Measurements from ENCODE around the gene PVALB.
A peak's percentile ranks its signal among the peaks of the same experiment; 100 is the strongest.

The PVALB gene

GRCh38 chr22:36768616-36769015 lies 48.2 kb downstream of the PVALB start:
- no peak for TF ChIP-seq CTCF (conservative IDR thresholded peaks at IDR 0.05; ENCODE audit: low read length)
- H3K4me3 ChIP-seq (ENCODE audit: low read length) = no peak overlapping the region
- DNase-seq (ENCODE audit: low read depth) = no peak

- H3K4me3 ChIP-seq (ENCODE audit: low read length) = no peak overlapping the region
- no peak for TF ChIP-seq CTCF (conservative IDR thresholded peaks at IDR 0.05; ENCODE audit: low read length)
- no peak for DNase-seq (ENCODE audit: low read depth)
These were observed 48.7 kb downstream of the PVALB start for GRCh38 chr22:36768141-36768540.

GRCh38 chr22:36767035-36767775 lies 49.6 kb downstream of the PVALB start:
- no peak overlapping the region for H3K4me3 ChIP-seq (ENCODE audit: low read length)
- TF ChIP-seq CTCF (conservative IDR thresholded peaks at IDR 0.05; ENCODE audit: low read length) = no peak
- no peak for DNase-seq (ENCODE audit: low read depth)

GRCh38 chr22:36765943-36766450 lies 50.8 kb downstream of the PVALB start:
- no peak overlapping the region for H3K4me3 ChIP-seq (ENCODE audit: low read length)
- TF ChIP-seq CTCF (conservative IDR thresholded peaks at IDR 0.05; ENCODE audit: low read length) = no peak
- peak; percentile 61 for DNase-seq (ENCODE audit: low read depth)

GRCh38 chr22:36765131-36765942 lies 51.5 kb downstream of the PVALB start:
- TF ChIP-seq CTCF (conservative IDR thresholded peaks at IDR 0.05; ENCODE audit: low read length) = no peak

GRCh38 chr22:36764641-36765040 lies 52.2 kb downstream of the PVALB start:
- DNase-seq (ENCODE audit: low read depth) = no peak
- H3K4me3 ChIP-seq (ENCODE audit: low read length) = no peak overlapping the region
- TF ChIP-seq CTCF (conservative IDR thresholded peaks at IDR 0.05; ENCODE audit: low read length) = no peak

More at GRCh38 chr22:36765131-36765942, 51.5 kb downstream of the PVALB start:
- H3K4me3 ChIP-seq (ENCODE audit: low read length) = no peak overlapping the region
- no peak for DNase-seq (ENCODE audit: low read depth)
